Measurements from ENCODE around the gene SLC7A7.

SLC7A7 gene

GRCh38 chr14:22839159-22839779 lies 24.0 kb upstream of the SLC7A7 start:
- TF ChIP-seq, protein P1, sequence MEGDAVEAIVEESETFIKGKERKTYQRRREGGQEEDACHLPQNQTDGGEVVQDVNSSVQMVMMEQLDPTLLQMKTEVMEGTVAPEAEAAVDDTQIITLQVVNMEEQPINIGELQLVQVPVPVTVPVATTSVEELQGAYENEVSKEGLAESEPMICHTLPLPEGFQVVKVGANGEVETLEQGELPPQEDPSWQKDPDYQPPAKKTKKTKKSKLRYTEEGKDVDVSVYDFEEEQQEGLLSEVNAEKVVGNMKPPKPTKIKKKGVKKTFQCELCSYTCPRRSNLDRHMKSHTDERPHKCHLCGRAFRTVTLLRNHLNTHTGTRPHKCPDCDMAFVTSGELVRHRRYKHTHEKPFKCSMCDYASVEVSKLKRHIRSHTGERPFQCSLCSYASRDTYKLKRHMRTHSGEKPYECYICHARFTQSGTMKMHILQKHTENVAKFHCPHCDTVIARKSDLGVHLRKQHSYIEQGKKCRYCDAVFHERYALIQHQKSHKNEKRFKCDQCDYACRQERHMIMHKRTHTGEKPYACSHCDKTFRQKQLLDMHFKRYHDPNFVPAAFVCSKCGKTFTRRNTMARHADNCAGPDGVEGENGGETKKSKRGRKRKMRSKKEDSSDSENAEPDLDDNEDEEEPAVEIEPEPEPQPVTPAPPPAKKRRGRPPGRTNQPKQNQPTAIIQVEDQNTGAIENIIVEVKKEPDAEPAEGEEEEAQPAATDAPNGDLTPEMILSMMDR (IDR thresholded peaks at IDR 0.05; ENCODE audit: insufficient read depth, low read length, poor library complexity, severe bottlenecking) = no peak
- DNase-seq (ENCODE audit: extremely low read depth, insufficient read length) = no peak
- H3K27me3 ChIP-seq (replicated peaks; ENCODE audit: control insufficient read depth, insufficient read depth, low read length) = no peaks in the 10 kb centered on the region
- H3K4me3 ChIP-seq (replicated peaks; ENCODE audit: low read depth, low read length) = no peak overlapping the region
- peaks cover 2% of the 10 kb centered on the region for H3K36me3 ChIP-seq (ENCODE audit: control insufficient read depth, insufficient read depth, low read length)

- TF ChIP-seq, protein P1 (IDR thresholded peaks at IDR 0.05; ENCODE audit: insufficient read depth, low read length, poor library complexity, severe bottlenecking) = no peak
- DNase-seq (ENCODE audit: extremely low read depth, insufficient read length) = no peak
- H3K4me3 ChIP-seq (replicated peaks; ENCODE audit: low read depth, low read length) = no peak overlapping the region
- H3K27me3 ChIP-seq (replicated peaks; ENCODE audit: control insufficient read depth, insufficient read depth, low read length) = no peaks in the 10 kb centered on the region
- peaks cover 5% of the 10 kb centered on the region for H3K36me3 ChIP-seq (ENCODE audit: control insufficient read depth, insufficient read depth, low read length)
These were observed 23.4 kb upstream of the SLC7A7 start for GRCh38 chr14:22838631-22839041.

DNA sequence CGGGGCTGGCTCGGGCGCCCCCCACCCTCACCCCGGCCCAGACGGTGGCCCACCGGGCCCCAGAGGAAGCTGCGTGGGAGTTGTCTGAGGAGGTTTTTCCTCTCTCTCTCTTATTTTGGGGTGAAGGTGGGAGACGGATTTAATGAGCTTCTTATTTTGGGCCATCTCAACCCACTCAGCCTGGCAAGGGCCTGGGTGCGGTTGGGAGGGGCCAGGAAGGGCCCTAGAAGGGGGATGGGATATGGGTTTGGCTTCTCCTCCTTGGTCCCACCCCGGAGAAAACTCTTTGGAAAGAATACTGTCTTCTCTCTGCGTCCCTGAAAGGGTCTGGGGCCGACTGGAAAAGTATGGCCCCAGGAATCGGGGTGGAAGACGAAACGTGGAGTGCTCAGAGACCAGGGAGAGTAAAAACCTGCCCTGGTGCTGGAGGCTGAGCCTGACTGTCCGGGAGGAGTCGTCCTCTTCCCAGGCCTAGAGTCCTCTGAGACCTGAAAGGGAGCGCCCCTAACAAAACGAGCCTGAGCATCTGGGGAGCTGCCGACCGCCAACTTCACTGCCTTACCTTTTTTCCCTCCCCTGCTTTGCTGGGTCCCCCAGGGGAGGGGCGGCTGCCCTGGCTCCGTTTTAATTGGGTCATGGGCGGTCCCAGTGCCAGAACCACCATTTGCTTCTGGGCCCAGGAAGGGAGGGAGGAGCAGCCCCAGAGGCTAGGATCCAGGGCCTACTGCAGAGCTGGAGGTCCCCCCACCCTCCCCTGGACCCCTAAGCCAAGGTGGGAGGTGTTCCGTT lies 22.7 kb upstream of the SLC7A7 start:
- no peaks in the 10 kb centered on the region for H3K27me3 ChIP-seq (replicated peaks; ENCODE audit: control insufficient read depth, insufficient read depth, low read length)
- H3K36me3 ChIP-seq (ENCODE audit: control insufficient read depth, insufficient read depth, low read length) = peaks cover 5% of the 10 kb centered on the region
- no peak for DNase-seq (ENCODE audit: extremely low read depth, insufficient read length)
- H3K4me3 ChIP-seq (replicated peaks; ENCODE audit: low read depth, low read length) = no peak overlapping the region
- TF ChIP-seq, protein P1 (IDR thresholded peaks at IDR 0.05; ENCODE audit: insufficient read depth, low read length, poor library complexity, severe bottlenecking) = no peak

DNA sequence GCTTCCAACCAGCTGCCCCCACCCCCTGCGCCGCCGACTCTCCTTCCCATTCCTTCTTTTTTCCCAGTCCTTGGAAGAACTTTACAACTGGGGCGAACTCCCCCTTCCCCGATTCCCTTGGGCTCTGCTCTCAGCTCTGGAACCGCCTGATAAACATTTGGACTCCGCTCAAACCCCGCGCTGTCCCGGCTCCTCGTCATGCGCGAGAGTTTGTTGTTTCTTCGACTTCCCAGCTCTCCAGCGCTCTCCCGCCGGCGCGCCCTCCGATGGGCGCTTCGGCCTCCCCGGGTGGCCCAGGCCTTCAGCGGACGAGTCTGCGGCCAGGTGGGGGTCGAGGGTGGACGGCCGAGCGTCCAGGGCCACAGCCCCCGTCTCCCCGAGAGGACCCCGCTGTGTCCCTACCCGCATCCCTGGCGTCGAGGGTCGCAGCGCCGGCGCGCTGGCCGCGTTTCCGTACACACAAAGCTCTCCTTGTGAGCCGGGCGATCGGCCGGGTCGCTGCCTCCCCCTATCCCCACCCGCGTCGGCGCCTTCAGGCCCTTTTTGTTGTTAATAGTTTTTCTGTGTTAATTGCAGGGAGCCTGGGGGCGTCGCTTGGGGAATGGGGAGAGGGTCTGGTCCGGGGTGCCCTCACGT lies 22.0 kb upstream of the SLC7A7 start:
- DNase-seq (ENCODE audit: extremely low read depth, insufficient read length) = no peak
- H3K4me3 ChIP-seq (replicated peaks; ENCODE audit: low read depth, low read length) = no peak overlapping the region
- no peaks in the 10 kb centered on the region for H3K27me3 ChIP-seq (replicated peaks; ENCODE audit: control insufficient read depth, insufficient read depth, low read length)
- TF ChIP-seq, protein P1 (IDR thresholded peaks at IDR 0.05; ENCODE audit: insufficient read depth, low read length, poor library complexity, severe bottlenecking) = no peak
- H3K36me3 ChIP-seq (ENCODE audit: control insufficient read depth, insufficient read depth, low read length) = peaks cover 5% of the 10 kb centered on the region

GRCh38 chr14:22836301-22837113 lies 21.3 kb upstream of the SLC7A7 start, which contains the start of gene MMP14:
Gene MMP14, plus strand, starts transcription at chr14:22836585. Its CDS starts 233 bp downstream, at chr14:22836818.
- no peak for DNase-seq (ENCODE audit: extremely low read depth, insufficient read length)
- Histone ChIP-seq H3K27me3 (replicated peaks; ENCODE audit: control insufficient read depth, insufficient read depth, low read length) (no peaks in the 10 kb centered on the region), H3K36me3 (ENCODE audit: control insufficient read depth, insufficient read depth, low read length) (peaks cover 5% of the 10 kb centered on the region), H3K4me3 (replicated peaks; ENCODE audit: low read depth, low read length) (no peak within 1 kb of the TSS)
- TF ChIP-seq, protein P1 (IDR thresholded peaks at IDR 0.05; ENCODE audit: insufficient read depth, low read length, poor library complexity, severe bottlenecking) = no peak
